ENCODE data around the gene TMEM132C.
A peak's percentile ranks its signal among the peaks of the same experiment; 100 is the strongest.
"Not testable (repeated sequence)": the region's sequence is repeated elsewhere in the genome, so short reads cannot be mapped to it uniquely, and the experiment has no call there.

The TMEM132C gene

DNA sequence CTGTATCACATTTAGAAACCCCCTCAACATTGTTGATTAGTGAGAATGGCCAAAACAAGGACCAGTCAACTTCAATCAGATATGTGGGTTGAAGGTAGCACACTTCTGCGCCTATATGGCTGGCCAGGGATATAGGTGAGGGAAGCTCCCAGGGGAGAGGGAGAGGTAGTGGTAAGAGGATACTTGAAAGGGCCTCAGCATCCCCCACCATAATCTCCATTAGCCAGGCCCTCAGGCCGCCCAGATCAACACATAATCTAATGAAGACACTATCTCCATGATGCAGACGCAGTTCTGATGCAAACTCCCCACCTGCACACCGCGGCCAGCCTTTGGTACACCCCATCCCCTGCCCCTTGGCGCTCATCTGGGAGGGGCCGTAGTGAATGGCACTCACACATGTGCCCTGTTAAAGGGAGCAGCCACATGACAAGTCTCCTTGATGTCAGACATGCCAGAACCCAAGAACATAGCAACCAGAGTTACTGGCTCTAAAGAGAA is 158.0 kb downstream of the TMEM132C start:
- no peak for DNase-seq

DNA sequence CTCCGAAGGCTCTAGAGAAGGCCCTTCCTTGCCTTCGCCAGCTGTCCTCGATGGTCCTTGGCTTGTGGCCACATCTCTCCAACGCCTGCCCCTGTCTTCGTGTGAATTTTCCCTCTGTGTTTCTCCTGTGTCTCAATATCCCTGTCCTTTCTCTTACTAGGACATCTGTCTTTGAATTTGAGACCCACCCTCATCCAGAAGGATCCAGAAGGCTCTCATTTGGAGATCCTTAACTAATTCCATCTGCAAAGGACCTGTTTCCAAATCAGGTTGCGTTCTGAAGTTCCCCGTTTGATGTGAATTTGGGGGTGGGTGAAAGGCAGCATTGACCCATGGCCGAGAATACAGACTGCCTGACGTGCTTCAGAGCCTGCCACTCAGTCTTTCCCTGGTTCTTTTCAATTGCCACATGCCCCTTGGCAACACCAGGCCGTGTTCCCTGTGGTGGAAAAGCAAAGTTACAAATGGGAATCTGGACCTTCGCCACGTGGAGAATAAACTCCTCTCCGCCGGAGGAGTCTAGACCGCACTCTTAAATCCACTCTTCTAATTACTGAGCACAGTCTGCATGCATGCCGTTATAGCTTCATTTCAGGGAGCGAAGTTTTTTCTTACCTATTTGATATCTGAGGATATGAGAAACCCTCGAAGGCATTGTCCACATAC is 158.8 kb downstream of the TMEM132C start:
- DNase-seq: no peak

DNA sequence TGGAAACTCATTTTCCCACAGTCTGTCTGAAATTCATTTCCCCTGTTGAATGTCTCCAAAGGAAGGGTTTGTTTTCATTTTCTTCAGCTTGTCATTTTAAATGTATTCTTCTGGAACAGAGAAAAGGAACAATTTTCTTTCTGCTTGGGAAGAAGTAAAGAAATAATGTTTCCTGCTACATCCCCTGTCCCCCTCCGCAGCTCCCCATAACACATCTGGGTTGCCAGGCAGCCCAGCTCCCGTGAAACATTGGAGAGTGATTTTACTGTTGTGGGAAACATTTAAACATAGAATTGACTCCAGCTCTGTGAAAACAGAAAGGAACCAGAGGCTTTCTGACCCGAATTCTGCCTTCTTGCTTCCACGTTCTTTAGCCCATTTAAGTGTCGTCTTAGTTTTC is 159.5 kb downstream of the TMEM132C start:
- no peak for DNase-seq

- no peak for DNase-seq
Measured at GRCh38 chr12:128439796-128440195, 172.8 kb downstream of the TMEM132C start.

DNA sequence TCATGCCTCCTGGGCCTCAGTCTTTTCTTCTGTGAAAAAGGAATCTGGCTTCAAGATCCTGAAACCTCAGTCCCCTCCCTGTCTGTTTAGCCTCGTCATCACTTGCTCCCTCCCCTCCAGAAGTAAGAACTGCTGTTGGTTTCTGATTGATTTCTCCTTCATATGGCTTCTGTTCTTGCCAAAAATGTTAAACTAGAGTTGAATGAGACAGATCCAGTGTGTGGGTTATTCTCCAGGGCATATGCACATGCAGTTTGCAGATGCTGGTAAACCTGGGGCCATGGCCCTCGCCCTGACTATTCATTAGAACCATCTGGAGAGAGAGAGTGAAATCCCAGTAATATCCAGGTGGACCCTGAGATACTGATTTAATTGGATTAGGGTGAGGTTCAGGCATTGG is 175.1 kb downstream of the TMEM132C start:
- no peak for DNase-seq

DNA sequence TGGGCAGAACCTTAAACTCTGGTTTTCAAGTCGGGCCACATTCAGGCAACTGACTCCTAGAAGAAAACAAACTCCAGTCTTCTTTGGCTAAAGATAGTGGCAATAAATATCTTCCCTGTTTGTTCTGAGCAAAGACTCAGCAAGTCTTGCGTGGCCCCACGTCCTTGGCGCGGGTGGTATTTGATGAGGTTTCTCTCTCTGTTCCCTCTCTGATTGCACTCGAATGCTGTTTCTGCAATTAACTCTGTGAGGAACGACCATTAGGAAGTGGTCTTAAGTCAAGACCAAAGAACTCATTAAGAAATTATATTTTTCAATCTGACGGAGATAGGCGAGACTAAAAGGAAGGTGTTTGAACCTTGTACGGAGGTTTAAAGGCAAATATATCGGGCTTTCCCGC is 177.6 kb downstream of the TMEM132C start:
- DNase-seq: no peak

GRCh38 chr12:128445415-128446127 is 178.6 kb downstream of the TMEM132C start:
- DNase-seq: no peak

DNA sequence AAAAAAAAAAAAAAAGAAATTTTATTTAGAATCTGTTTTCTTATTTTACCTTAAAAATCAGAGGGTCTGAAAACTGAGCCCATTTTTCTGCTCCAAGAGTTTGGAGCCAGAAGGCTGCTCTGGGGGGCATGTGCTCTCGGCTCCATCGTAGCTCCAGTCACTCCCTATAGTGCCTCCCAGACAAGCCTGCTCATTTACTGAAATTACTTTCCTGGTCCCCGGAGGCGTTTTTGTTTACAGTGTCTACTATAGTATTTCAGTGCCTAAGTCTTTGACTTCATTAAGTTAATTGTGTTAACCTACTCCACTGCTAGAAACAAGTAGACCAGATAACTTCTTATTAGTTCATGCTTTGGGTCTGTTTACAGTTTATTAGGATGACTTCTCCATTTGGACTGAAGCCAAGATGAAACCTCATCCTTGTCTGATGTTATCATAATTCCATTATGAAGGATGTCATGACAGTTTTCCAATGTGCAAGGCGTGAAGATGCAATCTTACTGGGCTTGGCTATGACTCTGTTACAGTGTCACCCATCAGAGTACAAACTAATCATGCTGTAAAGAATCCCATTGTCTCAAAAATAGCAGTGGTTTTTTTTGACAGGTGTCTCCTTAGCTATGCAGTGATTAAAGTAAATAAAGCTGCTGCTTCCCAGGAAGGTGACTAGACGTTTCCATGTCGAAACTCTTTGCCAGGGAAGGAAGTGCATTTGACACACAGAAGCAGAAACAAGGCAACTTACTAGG is 182.3 kb downstream of the TMEM132C start:
- DNase-seq: peak; percentile 6

DNA sequence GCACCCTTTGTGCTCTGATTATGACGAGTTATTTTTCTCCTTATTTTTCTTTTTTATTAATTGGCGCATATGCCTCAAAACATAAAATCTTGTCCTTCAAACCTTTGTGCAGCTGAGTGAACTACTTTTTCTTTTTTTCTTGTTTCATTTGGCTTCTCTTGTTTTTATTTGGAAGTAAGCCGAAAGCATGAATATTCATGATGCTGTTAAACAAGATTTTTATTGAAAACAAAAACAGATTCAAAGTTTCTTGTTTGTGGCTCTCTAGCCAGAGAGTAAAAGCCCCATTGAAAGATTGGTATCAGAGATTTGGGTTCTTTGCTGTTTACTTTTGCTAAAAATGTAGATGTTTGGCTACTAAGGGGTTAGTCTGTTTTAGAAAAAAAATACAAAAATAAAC is 183.8 kb downstream of the TMEM132C start:
- DNase-seq: no peak

DNA sequence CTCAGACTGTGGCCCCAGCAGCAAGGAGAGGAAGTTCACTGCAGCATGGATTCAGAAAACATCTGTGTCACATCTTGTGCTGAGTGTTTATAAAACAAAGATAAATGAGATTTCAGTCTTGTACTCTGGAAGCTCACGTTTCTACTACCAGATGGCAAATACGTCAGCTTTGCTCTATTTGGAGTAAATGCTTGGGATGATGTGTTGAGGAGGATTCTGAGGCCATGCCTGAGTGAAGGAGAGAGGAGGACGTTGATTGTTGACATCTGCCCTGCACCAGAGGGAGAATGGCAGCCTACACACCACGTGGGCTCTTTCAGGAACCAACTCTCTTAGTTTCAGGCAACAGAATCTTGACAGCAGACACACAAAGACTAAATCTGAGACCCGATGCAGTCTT is 188.9 kb downstream of the TMEM132C start:
- DNase-seq: no peak

DNA sequence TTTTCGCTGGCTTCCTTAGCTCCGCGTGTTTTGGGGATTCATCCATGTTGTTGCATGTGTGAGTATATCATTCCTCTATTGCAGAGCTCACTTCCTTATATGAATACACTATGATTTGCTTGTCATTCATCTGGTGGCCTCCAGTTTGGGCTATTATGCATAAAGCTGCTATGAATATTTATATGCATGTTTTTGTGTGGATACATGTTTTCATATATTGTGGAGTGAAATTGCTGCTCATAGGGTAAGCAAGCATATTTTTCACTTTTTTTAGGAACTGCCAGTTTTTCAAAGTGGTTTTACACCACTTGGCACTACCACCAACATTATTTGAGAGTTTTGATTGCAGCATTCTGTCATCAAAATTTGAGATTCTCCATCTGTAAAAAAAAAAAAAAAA is 190.0 kb downstream of the TMEM132C start:
- no peak for DNase-seq

GRCh38 chr12:128458301-128458974 is 191.5 kb downstream of the TMEM132C start:
- DNase-seq: no peak

DNA sequence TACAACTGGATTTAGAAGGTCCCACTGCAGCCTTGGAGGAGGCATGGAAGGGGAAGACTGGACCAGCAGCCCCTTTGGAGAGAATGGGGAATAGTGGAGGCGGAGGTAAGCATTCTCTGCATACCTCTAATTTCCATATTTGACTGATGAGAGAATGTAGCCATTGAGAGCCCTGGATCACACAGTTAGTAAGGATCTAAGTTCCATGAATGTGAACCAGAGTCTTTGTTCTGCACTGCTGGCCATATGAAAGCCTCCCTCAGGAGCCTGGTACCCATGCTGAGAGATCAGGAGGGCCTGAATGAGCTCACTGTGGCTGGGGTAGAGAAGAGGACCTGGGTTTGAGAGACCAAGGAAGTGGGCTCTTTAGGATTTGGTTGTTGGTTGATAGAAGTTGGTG is 192.1 kb downstream of the TMEM132C start:
- no peak for DNase-seq

DNA sequence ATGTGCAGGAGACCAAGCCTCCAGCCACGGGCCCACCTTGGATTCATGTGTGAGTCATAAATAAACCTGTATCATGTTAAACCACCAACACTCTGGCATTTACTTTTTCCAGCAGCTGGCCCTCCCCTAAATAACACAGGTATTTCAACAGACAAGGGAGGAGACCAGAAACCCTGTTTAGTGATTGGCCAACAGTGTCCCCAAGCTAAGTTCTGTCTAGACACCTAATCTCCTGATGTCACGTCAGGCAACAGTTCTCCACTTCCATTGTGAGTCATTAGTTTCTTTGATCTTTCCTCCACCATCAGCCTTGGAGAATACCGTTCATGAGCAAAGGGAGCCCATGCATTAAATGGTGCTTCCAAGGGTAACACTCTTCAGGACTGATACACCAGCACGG is 196.9 kb downstream of the TMEM132C start:
- no peak for DNase-seq

DNA sequence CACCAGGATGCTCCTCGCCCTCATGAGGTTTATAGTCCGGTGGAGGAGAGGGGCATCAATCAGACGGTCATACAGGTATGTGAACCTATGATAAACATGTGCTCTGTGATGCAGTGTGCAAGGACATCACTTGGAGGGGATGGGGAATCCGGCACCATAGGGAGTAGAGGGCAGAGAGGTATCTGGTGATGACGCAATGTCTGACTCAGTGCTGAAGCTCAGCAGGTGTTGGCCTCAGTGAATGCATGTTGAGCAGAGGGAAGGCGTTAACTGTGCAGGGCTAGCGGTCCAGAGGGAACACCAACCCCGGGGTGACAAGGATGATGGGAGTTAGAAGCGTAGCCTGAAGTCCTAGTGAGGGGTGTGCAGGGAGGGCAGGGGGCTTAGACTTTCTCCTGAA is 200.9 kb downstream of the TMEM132C start:
- DNase-seq: no peak

DNA sequence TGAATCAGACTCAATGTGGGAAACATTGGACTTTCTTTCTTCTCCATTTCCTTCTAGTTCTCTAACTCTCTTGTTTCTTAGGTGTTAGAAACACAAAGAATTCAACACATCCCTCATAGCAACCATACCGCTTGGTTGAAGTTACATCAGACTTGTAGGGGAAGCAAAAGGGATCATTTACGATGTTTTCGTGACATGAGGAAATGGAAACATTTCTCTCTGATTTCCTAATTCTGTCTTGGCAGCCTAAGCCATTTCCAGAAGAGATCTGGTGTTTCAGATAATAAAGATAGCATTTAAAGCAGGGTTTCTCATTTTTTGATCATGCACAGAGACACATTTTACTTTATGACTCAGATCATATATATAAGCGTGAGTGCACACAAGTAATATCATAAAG is 202.0 kb downstream of the TMEM132C start:
- no peak for DNase-seq

DNA sequence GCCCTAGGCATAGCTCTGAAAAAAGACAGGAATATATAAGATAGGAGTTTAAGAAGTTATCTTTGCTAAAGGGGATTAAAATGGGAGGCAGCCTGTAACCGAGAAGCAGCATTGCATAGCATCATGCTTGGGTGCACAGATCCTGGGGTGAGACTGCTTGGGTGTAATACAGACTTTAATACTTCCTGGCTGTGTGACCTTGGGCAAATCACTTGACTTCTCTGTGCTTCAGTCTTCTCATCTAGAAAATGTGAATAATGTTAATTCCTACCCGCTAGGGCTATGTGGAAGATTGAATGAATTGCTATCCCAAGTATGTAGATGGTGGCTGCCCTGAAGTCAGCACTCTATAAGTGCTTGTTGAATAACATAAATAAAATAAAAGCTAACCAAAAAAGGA is 204.5 kb downstream of the TMEM132C start:
- no peak for DNase-seq

DNA sequence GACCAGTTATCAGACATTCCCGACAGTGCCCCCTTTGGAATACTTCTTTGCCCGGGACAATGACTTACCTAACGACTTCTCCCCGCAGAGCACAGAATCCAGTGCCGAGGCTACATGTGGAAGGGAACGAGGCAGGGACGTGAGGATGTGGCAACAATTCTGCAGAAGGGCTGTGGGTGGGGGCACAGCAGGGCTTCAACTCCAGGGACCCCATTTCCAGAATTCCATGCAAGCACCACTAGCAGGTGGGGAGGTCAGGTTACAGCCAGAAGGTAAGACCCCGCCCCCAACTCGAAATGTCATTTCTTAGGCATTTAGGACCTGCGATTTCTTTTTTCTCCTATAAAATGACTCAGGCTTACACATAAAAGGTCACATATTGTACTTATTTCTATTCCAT is 207.9 kb downstream of the TMEM132C start:
- no peak for DNase-seq

DNA sequence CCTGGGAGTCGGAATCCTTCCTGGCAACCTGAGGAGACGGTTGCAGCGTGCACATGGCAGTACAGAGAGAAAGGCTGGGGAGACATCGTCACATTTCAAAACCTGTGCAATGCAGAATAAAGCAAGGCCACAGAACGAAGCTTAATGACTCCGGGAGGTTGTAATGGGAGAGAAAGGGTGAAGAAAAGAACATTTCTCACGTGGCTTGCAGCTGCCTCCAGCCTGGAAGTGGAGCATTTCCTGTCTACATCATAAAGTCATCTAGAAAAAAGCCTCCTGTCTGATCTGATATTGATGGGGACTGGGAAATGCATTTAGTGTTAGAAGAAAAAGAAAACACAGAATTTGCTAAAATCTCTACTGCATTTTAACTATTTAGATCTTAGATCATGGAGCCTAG is 209.3 kb downstream of the TMEM132C start:
- no peak for DNase-seq

- no peak for DNase-seq
Measured at GRCh38 chr12:128483526-128484255, 216.7 kb downstream of the TMEM132C start.

DNA sequence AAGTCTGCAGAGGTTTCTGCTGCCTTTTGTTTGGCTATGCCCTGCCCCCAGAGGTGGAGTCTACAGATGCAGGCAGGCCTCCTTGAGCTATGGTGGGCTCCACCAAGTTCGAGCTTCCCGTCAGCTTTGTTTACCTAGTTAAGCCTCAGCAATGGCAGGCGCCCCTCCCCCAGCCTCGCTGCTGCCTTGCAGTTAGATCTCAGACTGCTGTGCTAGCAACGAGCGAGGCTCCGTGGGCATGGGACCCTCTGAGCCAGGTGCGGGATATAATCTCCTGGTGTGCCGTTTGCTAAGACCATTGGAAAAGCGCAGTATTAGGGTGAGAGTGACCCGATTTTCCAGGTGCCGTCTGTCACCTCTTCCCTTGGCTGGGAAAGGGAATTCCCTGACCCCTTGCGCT is 230.4 kb downstream of the TMEM132C start:
- not testable (repeated sequence) for DNase-seq

- no peak for DNase-seq
Measured at GRCh38 chr12:128507470-128507869, 240.5 kb downstream of the TMEM132C start.

- DNase-seq: no peak
Measured at GRCh38 chr12:128509170-128509569, 242.2 kb downstream of the TMEM132C start.

All from fibroblast of skin of right quadriceps (primary cell).